EH (cell line): Measurements from ENCODE around the gene C4BPB.
A peak's percentile ranks its signal among the peaks of the same experiment; 100 is the strongest.

Experiments
- DNase-seq: peaks from one replicate; pipeline ENCODE4 v3.0.0-alpha.2; 2015; ENCODE audit warnings: low read depth

The C4BPB gene

GRCh38 chr1:207059881-207060280 lies 28.8 kb upstream of the C4BPB start:
- DNase-seq: no peak

GRCh38 chr1:207060596-207060995 lies 28.1 kb upstream of the C4BPB start:
- DNase-seq: no peak

GRCh38 chr1:207062058-207062457 lies 26.6 kb upstream of the C4BPB start:
- DNase-seq: no peak

- DNase-seq: no peak
These were observed 25.6 kb upstream of the C4BPB start for GRCh38 chr1:207063014-207063413.

- no peak for DNase-seq
These were observed 24.1 kb upstream of the C4BPB start for GRCh38 chr1:207064561-207064960.

GRCh38 chr1:207067185-207067584 lies 21.5 kb upstream of the C4BPB start:
- no peak for DNase-seq

GRCh38 chr1:207067665-207068064 lies 21.0 kb upstream of the C4BPB start:
- DNase-seq: no peak

GRCh38 chr1:207069061-207069460 lies 19.6 kb upstream of the C4BPB start:
- DNase-seq: no peak

GRCh38 chr1:207069858-207070506 lies 18.7 kb upstream of the C4BPB start:
- DNase-seq: no peak

- no peak for DNase-seq
These were observed 17.8 kb upstream of the C4BPB start for GRCh38 chr1:207070811-207071210.

- no peak for DNase-seq
These were observed 17.2 kb upstream of the C4BPB start for GRCh38 chr1:207071426-207071825.

- no peak for DNase-seq
These were observed 16.4 kb upstream of the C4BPB start for GRCh38 chr1:207072233-207072632.

GRCh38 chr1:207073906-207074820 lies 14.5 kb upstream of the C4BPB start:
- peak; percentile 13 for DNase-seq

GRCh38 chr1:207076181-207076955 lies 12.3 kb upstream of the C4BPB start:
- peak; percentile 43 for DNase-seq

GRCh38 chr1:207077012-207077411 lies 11.6 kb upstream of the C4BPB start:
- no peak for DNase-seq

- peak; percentile 78 for DNase-seq
These were observed 10.9 kb upstream of the C4BPB start for GRCh38 chr1:207077470-207078377.

GRCh38 chr1:207078578-207079132 lies 10.0 kb upstream of the C4BPB start:
- no peak for DNase-seq

GRCh38 chr1:207079706-207080241 lies 8.9 kb upstream of the C4BPB start:
- DNase-seq: no peak

- no peak for DNase-seq
These were observed 7.6 kb upstream of the C4BPB start for GRCh38 chr1:207081088-207081487.

GRCh38 chr1:207081806-207082205 lies 6.9 kb upstream of the C4BPB start:
- DNase-seq: no peak

- peak; percentile 46 for DNase-seq
These were observed 4.4 kb upstream of the C4BPB start for GRCh38 chr1:207084232-207084631.
